GM12873 (cell line): Measurements from ENCODE around the gene NUP155.

Experiments
- TF ChIP-seq, protein P1 (sequence below): IDR thresholded peaks from 2 replicates; pipeline ENCODE4 v1.5.1; 2012; ENCODE audit warnings: low read depth, mild to moderate bottlenecking, moderate library complexity, low read length, control low read depth; ENCODE audit not compliant: insufficient read depth; ENCODE audit errors: missing control alignments

NUP155 gene

DNA sequence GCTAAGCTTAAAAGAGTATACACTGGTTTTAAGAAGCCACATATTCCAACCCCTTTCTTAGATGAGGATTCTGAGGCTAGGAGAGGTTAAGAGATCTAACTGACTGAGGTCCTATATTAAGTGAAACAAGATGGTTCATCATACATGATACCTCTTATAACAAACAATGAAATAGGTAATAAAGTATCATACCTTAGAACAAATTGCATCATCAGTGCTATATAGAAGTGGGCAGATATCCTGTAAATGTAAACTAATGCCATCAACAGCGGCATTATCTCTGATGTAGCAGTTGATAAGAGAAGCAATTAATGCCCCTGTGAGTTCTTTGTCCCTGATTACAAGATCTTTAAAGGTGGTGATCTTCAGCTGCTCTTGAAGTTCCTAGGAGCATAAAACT lies 60.5 kb downstream of the NUP155 start:
- TF ChIP-seq, protein P1, sequence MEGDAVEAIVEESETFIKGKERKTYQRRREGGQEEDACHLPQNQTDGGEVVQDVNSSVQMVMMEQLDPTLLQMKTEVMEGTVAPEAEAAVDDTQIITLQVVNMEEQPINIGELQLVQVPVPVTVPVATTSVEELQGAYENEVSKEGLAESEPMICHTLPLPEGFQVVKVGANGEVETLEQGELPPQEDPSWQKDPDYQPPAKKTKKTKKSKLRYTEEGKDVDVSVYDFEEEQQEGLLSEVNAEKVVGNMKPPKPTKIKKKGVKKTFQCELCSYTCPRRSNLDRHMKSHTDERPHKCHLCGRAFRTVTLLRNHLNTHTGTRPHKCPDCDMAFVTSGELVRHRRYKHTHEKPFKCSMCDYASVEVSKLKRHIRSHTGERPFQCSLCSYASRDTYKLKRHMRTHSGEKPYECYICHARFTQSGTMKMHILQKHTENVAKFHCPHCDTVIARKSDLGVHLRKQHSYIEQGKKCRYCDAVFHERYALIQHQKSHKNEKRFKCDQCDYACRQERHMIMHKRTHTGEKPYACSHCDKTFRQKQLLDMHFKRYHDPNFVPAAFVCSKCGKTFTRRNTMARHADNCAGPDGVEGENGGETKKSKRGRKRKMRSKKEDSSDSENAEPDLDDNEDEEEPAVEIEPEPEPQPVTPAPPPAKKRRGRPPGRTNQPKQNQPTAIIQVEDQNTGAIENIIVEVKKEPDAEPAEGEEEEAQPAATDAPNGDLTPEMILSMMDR, result no peak

- TF ChIP-seq, protein P1, result no peak
Measured at GRCh38 chr5:37308793-37309192, 62.1 kb downstream of the NUP155 start.

DNA sequence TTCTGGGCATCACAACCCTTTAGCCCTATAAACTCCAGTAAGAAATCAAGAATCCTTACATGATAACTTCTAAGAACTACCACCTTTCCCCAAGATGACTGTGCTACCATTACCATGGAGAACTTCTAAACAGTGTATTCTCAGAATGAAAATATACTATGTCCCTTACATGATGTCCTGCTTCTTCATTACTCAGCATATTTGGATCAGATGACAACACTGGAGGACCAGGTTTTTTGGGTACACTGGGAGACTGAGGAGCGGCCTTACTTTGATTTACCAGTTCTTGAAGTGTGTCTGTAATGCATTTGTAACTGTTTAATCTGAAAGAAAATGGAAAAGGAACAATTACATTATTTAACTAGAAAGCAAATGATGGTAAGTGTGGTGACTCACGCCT lies 66.0 kb downstream of the NUP155 start:
- TF ChIP-seq, protein P1, result no peak

- TF ChIP-seq, protein P1, result no peak
Measured at GRCh38 chr5:37283214-37283820, 87.6 kb downstream of the NUP155 start.

- TF ChIP-seq, protein P1, result no peak
Measured at GRCh38 chr5:37275511-37275910, 95.4 kb downstream of the NUP155 start.

GRCh38 chr5:37272511-37272910 lies 98.4 kb downstream of the NUP155 start:
- TF ChIP-seq, protein P1, result no peak

DNA sequence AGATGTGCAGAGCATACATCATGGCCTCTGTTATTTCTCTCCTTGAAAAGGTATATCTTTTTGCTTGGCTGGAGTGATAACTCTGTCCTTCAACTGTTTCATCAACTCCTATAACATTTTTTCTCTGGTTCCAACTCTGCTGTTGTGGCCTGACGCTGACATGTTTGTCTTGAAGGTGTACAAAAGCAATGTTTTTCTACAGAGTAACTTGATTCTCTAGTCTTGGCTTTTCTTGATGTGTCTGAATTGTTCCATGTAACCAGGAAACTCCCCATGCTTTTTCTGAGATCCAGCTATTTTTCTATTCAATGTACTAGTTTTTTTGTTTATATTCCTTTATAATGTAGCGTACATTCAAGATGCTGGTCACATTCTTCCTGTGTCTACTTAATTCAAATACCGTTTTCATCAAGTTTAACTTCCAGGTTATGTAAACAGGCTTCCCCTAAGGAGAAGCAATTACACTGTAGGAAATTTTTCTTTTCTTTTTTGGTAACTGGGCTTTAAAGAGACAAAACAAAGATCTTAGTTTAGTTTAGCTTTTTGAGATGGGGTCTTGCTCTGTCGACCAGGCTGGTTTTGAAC lies 115.0 kb downstream of the NUP155 start:
- TF ChIP-seq, protein P1, result no peak
